Peyer's patch (tissue), 4 donors: ENCODE data around the gene RELT. TPM values are rescaled to one million over a fixed set of nuclear protein-coding genes. Genes with fewer than 3 reads are reported as not detected.

Experiments
- DNase-seq, 3 donors: peaks; one replicate each; pipeline ENCODE4 v3.0.0-alpha.2; 2017 to 2019
- H3K27ac ChIP-seq, 4 donors: fragments of 200-600 bp; sonication (generic); one replicate each; pipeline ENCODE4 v1.5.1; 2016 to 2019
- H3K27me3 ChIP-seq, 2 donors: fragments of 200-600 bp; sonication (generic); one replicate each; pipeline ENCODE4 v1.5.1; 2019
- H3K36me3 ChIP-seq, 3 donors: fragments of 200-600 bp; sonication (generic); one replicate each; pipeline ENCODE4 v1.5.1; 2016 to 2019
- H3K4me1 ChIP-seq, 4 donors: fragments of 200-600 bp; sonication (generic); one replicate each; pipeline ENCODE4 v1.5.1; 2016 to 2019
- H3K4me3 ChIP-seq, 4 donors: fragments of 200-600 bp; sonication (generic); 1 replicate in 3 of 4; 2 replicates in 1 of 4; pipeline ENCODE4 v1.5.1; 2016 to 2019; ENCODE audit warnings: mild to moderate bottlenecking in 1 of 4
- H3K9me3 ChIP-seq, 4 donors: fragments of 200-600 bp; sonication (generic); one replicate each; pipeline ENCODE4 v1.5.1; 2016 to 2019; ENCODE audit warnings: mild to moderate bottlenecking in 1 of 4
- POLR2A ChIP-seq, 2 donors: fragments of 450-650 bp; IDR thresholded peaks; one replicate each; pipeline ENCODE4 v1.5.1; 2017; ENCODE audit warnings: antibody characterized with exemption in 2 of 2, mild to moderate bottlenecking in 2 of 2, moderate library complexity in 2 of 2
- total RNA-seq, 4 donors: library from RNA; depleted of rRNA; stranded (reverse); fragments of >200 nt; gene quantifications; one replicate each; pipeline ENCODE4 v1.1.0, GENCODE V29; 2016
- TF ChIP-seq, protein P1 (sequence below), 6 experiments: fragments of 450-650 bp in 4 of 6; fragments of 200-600 bp in 2 of 6; sonication (generic) in 1 of 6; IDR thresholded peaks; one replicate each; pipeline ENCODE4 v1.5.1; 2017 to 2019; ENCODE audit warnings: antibody characterized with exemption in 6 of 6, mild to moderate bottlenecking in 3 of 6, moderate library complexity in 1 of 6

The RELT gene
- total RNA-seq, 4 donors from 2014 or later: 1.2 to 19.0 (median 4.7) TPM

DNA sequence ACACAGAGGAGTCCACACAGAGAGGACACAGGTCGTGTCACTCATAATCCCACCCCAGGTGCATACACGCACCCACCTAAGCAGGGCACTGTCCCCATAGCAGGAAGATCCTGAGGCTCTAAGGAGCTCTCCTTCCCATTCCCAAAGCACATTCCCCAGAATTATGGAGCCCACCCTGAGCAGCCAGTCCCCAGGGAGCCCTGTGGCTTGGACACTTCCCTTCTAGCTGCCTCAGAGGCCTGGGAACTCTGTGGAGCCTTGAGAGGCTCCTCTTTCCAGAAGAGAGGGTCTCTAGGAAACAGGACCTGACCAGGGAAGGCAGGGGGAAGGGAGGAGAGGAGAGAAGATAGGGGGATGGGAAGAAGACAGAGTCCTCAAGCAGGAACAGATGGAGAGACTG is 38.4 kb upstream of the RELT start:
- Histone ChIP-seq H3K9me3 (no peaks in the 10 kb centered on the region), H3K4me3 (no peak overlapping the region), H3K27me3 (no peaks in the 10 kb centered on the region), H3K4me1 (peaks cover 0 to 43% (median 0%) of the 10 kb centered on the region in 4 donors), H3K27ac (peak overlapping the region in 1 of 4 donors; percentile 22), H3K36me3 (no peaks in the 10 kb centered on the region)
- DNase-seq: no peak
- TF ChIP-seq, protein P1, sequence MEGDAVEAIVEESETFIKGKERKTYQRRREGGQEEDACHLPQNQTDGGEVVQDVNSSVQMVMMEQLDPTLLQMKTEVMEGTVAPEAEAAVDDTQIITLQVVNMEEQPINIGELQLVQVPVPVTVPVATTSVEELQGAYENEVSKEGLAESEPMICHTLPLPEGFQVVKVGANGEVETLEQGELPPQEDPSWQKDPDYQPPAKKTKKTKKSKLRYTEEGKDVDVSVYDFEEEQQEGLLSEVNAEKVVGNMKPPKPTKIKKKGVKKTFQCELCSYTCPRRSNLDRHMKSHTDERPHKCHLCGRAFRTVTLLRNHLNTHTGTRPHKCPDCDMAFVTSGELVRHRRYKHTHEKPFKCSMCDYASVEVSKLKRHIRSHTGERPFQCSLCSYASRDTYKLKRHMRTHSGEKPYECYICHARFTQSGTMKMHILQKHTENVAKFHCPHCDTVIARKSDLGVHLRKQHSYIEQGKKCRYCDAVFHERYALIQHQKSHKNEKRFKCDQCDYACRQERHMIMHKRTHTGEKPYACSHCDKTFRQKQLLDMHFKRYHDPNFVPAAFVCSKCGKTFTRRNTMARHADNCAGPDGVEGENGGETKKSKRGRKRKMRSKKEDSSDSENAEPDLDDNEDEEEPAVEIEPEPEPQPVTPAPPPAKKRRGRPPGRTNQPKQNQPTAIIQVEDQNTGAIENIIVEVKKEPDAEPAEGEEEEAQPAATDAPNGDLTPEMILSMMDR (IDR thresholded peaks at IDR 0.05): no peak
- TF ChIP-seq POLR2A (IDR thresholded peaks at IDR 0.05): no peak

DNA sequence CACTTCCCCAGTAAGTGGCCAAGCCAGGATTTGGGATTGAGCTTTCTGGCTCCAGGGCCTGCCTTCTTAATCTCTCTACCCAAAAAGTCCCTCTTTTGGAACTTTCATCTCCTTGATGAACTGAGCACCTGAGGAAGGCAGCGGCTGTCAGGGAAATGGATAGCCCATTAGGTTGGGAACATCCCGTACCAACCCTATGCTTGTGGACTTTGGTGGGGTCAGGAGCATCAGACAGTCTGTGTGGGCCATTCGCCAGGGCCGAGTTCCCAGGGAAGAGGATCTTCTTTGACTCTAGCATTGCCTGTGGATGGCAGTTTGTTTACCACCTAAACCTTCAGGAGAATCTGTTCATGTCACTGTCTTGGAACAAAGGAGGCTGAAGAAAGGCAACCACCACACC is 37.9 kb upstream of the RELT start:
- no peak for DNase-seq
- Histone ChIP-seq H3K9me3 (no peaks in the 10 kb centered on the region), H3K36me3 (no peaks in the 10 kb centered on the region), H3K4me1 (peaks cover 0 to 46% (median 0%) of the 10 kb centered on the region in 4 donors), H3K27me3 (no peaks in the 10 kb centered on the region), H3K4me3 (no peak overlapping the region), H3K27ac (peak overlapping the region in 1 of 4 donors; percentile 36)
- no peak for TF ChIP-seq POLR2A (IDR thresholded peaks at IDR 0.05)
- TF ChIP-seq, protein P1 (IDR thresholded peaks at IDR 0.05): no peak

DNA sequence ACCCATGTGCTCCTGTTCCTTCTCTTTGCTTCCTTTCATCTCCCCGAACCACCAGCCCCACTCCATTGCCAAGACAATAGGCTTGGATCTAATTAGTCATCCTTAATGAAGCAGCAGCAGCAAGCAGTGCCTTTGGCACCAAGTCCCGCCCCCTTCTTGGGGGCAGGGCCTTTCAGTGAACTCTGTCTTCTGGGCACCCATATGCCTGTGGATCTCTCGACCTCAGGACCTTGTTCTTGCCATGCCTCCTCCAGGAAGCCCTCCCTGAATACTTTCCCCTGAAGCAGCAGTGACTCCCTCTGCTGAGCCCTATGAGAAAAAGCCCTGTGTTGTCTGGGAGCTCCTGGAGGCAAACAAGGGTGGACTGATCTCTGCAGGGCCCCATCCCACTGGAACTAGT is 36.0 kb upstream of the RELT start:
- DNase-seq: no peak
- peaks cover 0 to 28% (median 0%) of the 10 kb centered on the region in 4 donors for H3K4me1 ChIP-seq
- H3K27ac ChIP-seq: no peak overlapping the region
- H3K9me3 ChIP-seq: no peaks in the 10 kb centered on the region
- TF ChIP-seq POLR2A (IDR thresholded peaks at IDR 0.05): no peak
- TF ChIP-seq, protein P1 (IDR thresholded peaks at IDR 0.05): no peak
- no peaks in the 10 kb centered on the region for H3K27me3 ChIP-seq
- H3K4me3 ChIP-seq: no peak overlapping the region
- no peaks in the 10 kb centered on the region for H3K36me3 ChIP-seq

DNA sequence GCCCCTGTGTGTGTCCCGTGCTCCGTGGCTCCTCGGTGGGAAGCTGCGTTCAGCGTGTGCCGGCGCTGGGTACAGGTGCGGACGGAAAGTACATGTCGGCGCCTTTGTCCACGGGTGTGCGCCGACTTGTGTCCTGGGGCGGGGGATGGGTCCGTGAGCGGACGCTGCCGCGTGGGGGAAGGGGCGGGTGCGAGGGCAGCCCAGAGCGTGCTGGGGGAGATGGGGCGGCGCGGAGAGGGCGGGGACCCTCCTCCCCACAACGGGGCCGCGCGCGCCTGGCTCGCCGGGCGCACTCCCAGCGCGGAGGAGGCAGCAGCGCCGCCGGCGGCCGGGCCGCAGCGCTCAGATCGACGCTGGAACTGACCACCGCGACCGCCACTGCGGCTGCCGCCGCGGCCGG is 33.6 kb upstream of the RELT start:
- Histone ChIP-seq H3K4me1 (peaks cover 0 to 27% (median 0%) of the 10 kb centered on the region in 4 donors), H3K9me3 (no peaks in the 10 kb centered on the region), H3K4me3 (peak overlapping the region in 3 of 4 donors; percentile 9 to 43 (median 42)), H3K27me3 (no peaks in the 10 kb centered on the region), H3K36me3 (no peaks in the 10 kb centered on the region), H3K27ac (no peak overlapping the region)
- TF ChIP-seq, protein P1 (IDR thresholded peaks at IDR 0.05): no peak
- TF ChIP-seq POLR2A (IDR thresholded peaks at IDR 0.05): no peak
- DNase-seq: no peak

DNA sequence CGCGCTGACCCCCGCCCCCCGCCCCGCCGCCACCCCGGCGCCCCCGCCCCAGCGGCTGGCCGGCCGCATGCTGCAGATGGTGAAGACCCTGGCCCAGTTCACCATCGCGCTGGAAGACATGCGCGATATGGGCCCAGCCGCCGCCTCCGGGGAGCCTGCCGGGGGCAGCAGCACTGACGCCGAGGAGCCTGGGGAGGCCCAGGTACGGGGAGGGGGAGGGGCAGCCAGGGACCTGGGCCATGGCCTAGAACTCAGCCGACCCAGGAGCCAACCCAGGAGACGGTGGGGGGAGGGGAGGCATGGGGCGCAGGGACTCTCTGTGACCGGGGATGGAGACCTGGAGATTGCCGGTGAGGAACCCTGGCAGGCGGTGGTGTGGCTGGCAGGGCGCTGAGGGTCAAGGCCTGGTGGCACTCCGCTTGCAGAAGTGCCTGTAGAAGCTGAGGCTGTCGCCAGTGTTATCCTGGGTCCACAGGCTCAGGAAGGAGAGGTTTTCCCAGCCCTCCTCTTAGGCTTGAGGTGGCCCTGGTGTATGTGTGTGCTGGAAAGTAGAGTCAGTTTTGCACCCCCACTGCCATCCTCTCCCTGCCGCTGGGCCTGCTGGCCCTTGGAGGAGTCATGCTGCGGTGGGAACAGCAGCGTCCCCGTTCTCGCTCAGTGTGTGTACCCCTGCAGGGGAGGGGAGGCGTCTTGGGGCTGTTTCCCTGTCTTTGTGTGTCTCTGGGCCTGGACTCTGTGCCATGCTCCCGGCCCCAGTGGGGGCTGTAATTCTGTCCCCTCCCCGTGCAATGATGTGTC is 32.9 kb upstream of the RELT start:
- no peak overlapping the region for H3K27ac ChIP-seq
- no peak for DNase-seq
- peaks cover 0 to 27% (median 0%) of the 10 kb centered on the region in 4 donors for H3K4me1 ChIP-seq
- H3K27me3 ChIP-seq: no peaks in the 10 kb centered on the region
- H3K9me3 ChIP-seq: no peaks in the 10 kb centered on the region
- TF ChIP-seq, protein P1 (IDR thresholded peaks at IDR 0.05): no peak
- no peak for TF ChIP-seq POLR2A (IDR thresholded peaks at IDR 0.05)
- peak overlapping the region in 2 of 4 donors; percentile 42 to 43 for H3K4me3 ChIP-seq
- H3K36me3 ChIP-seq: no peaks in the 10 kb centered on the region
